H1 (cell line): Measurements from ENCODE around the gene SERINC5. TPM values are rescaled to one million over a fixed set of nuclear protein-coding genes. Genes with fewer than 3 reads are reported as not detected.
A peak's percentile ranks its signal among the peaks of the same experiment; 100 is the strongest.

Source experiments
- CTCF ChIA-PET: fragments of 300-600 bp; sonication (Branson Sonifier 250); formaldehyde crosslinking; loops from one replicate; lab custom pipeline; 2021; ENCODE audit not compliant: partially characterized antibody; lab: Charles Lee
- POLR2A ChIA-PET: fragments of 300-600 bp; sonication (Branson Sonifier 250); formaldehyde crosslinking; loops from one replicate; lab custom pipeline; 2021; ENCODE audit warnings: inconsistent platforms; ENCODE audit not compliant: partially characterized antibody; lab: Charles Lee
- DNase-seq, 2 experiments: peaks; one replicate each; pipeline versions ENCODE4 v3.0.0 to v3.0.0-alpha.2; 2010 to 2022; ENCODE audit warnings: low spot score in 2 of 2, low read depth in 1 of 2, mixed read lengths in 1 of 2
- FAIRE-seq: peaks from 2 replicates; lab custom pipeline; 2011; peaks lifted over from hg19 to GRCh38; lab: Jason Lieb, UNC
- H2AFZ ChIP-seq: 2 replicates; pipeline ENCODE4 v1.8.1; 2012; ENCODE audit warnings: low read length, inconsistent platforms
- H2AK5ac ChIP-seq: 2 replicates; pipeline ENCODE4 v1.6.1; 2013; ENCODE audit warnings: low read depth, low read length
- H2BK120ac ChIP-seq: replicated peaks from 2 replicates; pipeline ENCODE3; 2013; ENCODE audit warnings: low read depth, low read length, inconsistent platforms
- H2BK12ac ChIP-seq: 2 replicates; pipeline ENCODE4 v1.6.1; 2013; ENCODE audit warnings: low read depth, low read length
- H2BK15ac ChIP-seq: 2 replicates; pipeline ENCODE4 v1.6.1; 2013; ENCODE audit warnings: low read length
- H2BK20ac ChIP-seq: 2 replicates; pipeline ENCODE4 v1.6.1; 2013; ENCODE audit warnings: low read length
- H2BK5ac ChIP-seq: 2 replicates; pipeline ENCODE4 v1.6.1; 2013; ENCODE audit warnings: low read depth, low read length
- H3K14ac ChIP-seq: 2 replicates; pipeline ENCODE4 v1.6.1; 2013; ENCODE audit warnings: inconsistent platforms; ENCODE audit not compliant: insufficient read length
- H3K18ac ChIP-seq: 2 replicates; pipeline ENCODE4 v1.6.1; 2013; ENCODE audit warnings: low read length; ENCODE audit errors: extremely low read depth
- H3K23ac ChIP-seq: 2 replicates; pipeline ENCODE4 v1.6.1; 2013; ENCODE audit warnings: inconsistent platforms; ENCODE audit not compliant: insufficient read length
- H3K23me2 ChIP-seq: 2 replicates; pipeline ENCODE4 v1.6.1; 2013; ENCODE audit warnings: low read depth, low read length
- H3K27ac ChIP-seq: 2 replicates; pipeline ENCODE4 v1.6.1; 2011; ENCODE audit warnings: low read depth, low read length, inconsistent platforms
- H3K27me3 ChIP-seq, 4 experiments: replicated peaks in 1 of 4; 1 replicate in 1 of 4; 2 replicates in 3 of 4; pipeline versions ENCODE4 v1.6.1 to v1.8.1; 2011 to 2013; ENCODE audit warnings: low read length in 3 of 4, mild to moderate bottlenecking in 3 of 4, inconsistent platforms in 2 of 4, mixed read lengths in 2 of 4, moderate library complexity in 1 of 4; ENCODE audit not compliant: control insufficient read depth in 3 of 4, insufficient read depth in 3 of 4; ENCODE audit errors: extremely low read depth in 1 of 4
- H3K36me3 ChIP-seq, 4 experiments: 2 replicates each; pipeline versions ENCODE4 v1.6.1 to v1.8.1; 2011 to 2013; ENCODE audit warnings: mild to moderate bottlenecking in 4 of 4, low read length in 3 of 4, moderate library complexity in 2 of 4, control low read depth in 1 of 4, inconsistent platforms in 1 of 4; ENCODE audit not compliant: insufficient read depth in 4 of 4, control insufficient read depth in 2 of 4
- H3K4ac ChIP-seq: replicated peaks from 2 replicates; pipeline ENCODE3; 2013; ENCODE audit warnings: low read length, low read depth, mixed read lengths, inconsistent platforms; ENCODE audit not compliant: insufficient read length
- H3K4me1 ChIP-seq, 4 experiments: replicated peaks in 1 of 4; 1 replicate in 1 of 4; 2 replicates in 3 of 4; pipeline versions ENCODE4 v1.6.1 to v1.8.1; 2011 to 2013; ENCODE audit warnings: low read length in 3 of 4, inconsistent platforms in 2 of 4, mixed read lengths in 1 of 4; ENCODE audit not compliant: insufficient read depth in 4 of 4, control insufficient read depth in 3 of 4
- H3K4me2 ChIP-seq, 2 experiments: 2 replicates each; pipeline versions ENCODE4 v1.6.1 to v1.8.1; 2011 to 2013; ENCODE audit warnings: low read depth in 2 of 2, low read length in 2 of 2, control low read depth in 1 of 2, inconsistent platforms in 1 of 2, mild to moderate bottlenecking in 1 of 2; ENCODE audit not compliant: insufficient read depth in 1 of 2
- H3K4me3 ChIP-seq, 4 experiments: fragments of 200-600, 300-600 bp in 1 of 4; sonication (generic), shearing (Covaris generic), sonication (Bioruptor Twin) in 1 of 4; 2 replicates each; pipeline versions ENCODE4 v1.5.1 to v1.8.1; 2011 to 2016; ENCODE audit warnings: low read length in 4 of 4, low read depth in 3 of 4, control low read depth in 2 of 4, inconsistent platforms in 2 of 4, mild to moderate bottlenecking in 2 of 4, mixed read lengths in 1 of 4, moderate library complexity in 1 of 4; ENCODE audit not compliant: insufficient read depth in 2 of 4; ENCODE audit errors: extremely low read depth in 1 of 4
- H3K56ac ChIP-seq: replicated peaks from 2 replicates; pipeline ENCODE3; 2013; ENCODE audit warnings: low read depth, mild to moderate bottlenecking, mixed read lengths, low read length, inconsistent platforms; ENCODE audit not compliant: insufficient read length
- H3K79me1 ChIP-seq: 2 replicates; pipeline ENCODE4 v1.6.1; 2013; ENCODE audit warnings: low read depth, low read length, control low read depth
- H3K79me2 ChIP-seq, 2 experiments: 2 replicates each; pipeline versions ENCODE4 v1.6.1 to v1.8.1; 2012 to 2013; ENCODE audit warnings: low read length in 2 of 2, mild to moderate bottlenecking in 2 of 2, inconsistent platforms in 1 of 2; ENCODE audit not compliant: insufficient read depth in 2 of 2, control insufficient read depth in 1 of 2
- H3K9ac ChIP-seq, 4 experiments: replicated peaks in 1 of 4; 1 replicate in 1 of 4; 2 replicates in 3 of 4; pipeline versions ENCODE4 v1.6.1 to v1.8.1; 2011 to 2013; ENCODE audit warnings: low read depth in 3 of 4, low read length in 3 of 4, control low read depth in 2 of 4, mild to moderate bottlenecking in 2 of 4, moderate library complexity in 2 of 4, inconsistent platforms in 1 of 4; ENCODE audit errors: extremely low read depth in 1 of 4
- H3K9me3 ChIP-seq, 2 experiments: 2 replicates each; pipeline versions ENCODE4 v1.6.1 to v1.8.1; 2012 to 2013; ENCODE audit warnings: mild to moderate bottlenecking in 2 of 2, moderate library complexity in 2 of 2, control low read depth in 1 of 2, inconsistent platforms in 1 of 2, low read depth in 1 of 2, low read length in 1 of 2, mixed read lengths in 1 of 2; ENCODE audit not compliant: insufficient read depth in 2 of 2
- H4K20me1 ChIP-seq, 2 experiments: replicated peaks in 1 of 2; 2 replicates each; pipeline versions ENCODE3 to v1.8.1; 2011 to 2013; ENCODE audit warnings: inconsistent platforms in 2 of 2, low read length in 2 of 2, mild to moderate bottlenecking in 1 of 2; ENCODE audit not compliant: insufficient read depth in 2 of 2, control insufficient read depth in 1 of 2
- H4K5ac ChIP-seq: 2 replicates; pipeline ENCODE4 v1.6.1; 2013; ENCODE audit warnings: low read length, low read depth, mixed read lengths, inconsistent platforms; ENCODE audit not compliant: insufficient read length
- H4K8ac ChIP-seq: 2 replicates; pipeline ENCODE4 v1.8.0; 2013; ENCODE audit warnings: mild to moderate bottlenecking, moderate library complexity, low read length, inconsistent platforms; ENCODE audit not compliant: insufficient read depth; ENCODE audit errors: extremely low read depth
- H4K91ac ChIP-seq: replicated peaks from 2 replicates; pipeline ENCODE3; 2013; ENCODE audit warnings: low read length, mixed read lengths, inconsistent platforms; ENCODE audit not compliant: insufficient read length
- ASH2L ChIP-seq: fragments of 200-600, 300-600 bp; sonication (generic); IDR thresholded peaks from one replicate; pipeline ENCODE4 v1.7.1; 2017; ENCODE audit warnings: low read length
- BRCA1 ChIP-seq: IDR thresholded peaks from 2 replicates; pipeline ENCODE4 v1.6.1; 2012; ENCODE audit warnings: low read depth, low read length, improper control_type of control experiment
- E2F6 ChIP-seq: IDR thresholded peaks from 2 replicates; pipeline ENCODE4 v1.6.1; 2012; ENCODE audit warnings: inconsistent platforms
- FOSL1 ChIP-seq: IDR thresholded peaks from 2 replicates; pipeline ENCODE4 v1.6.1; 2011; ENCODE audit warnings: mild to moderate bottlenecking, low read depth, low read length, moderate library complexity; ENCODE audit not compliant: insufficient read depth
- HDAC6 ChIP-seq: IDR thresholded peaks from one replicate; pipeline ENCODE4 v1.7.1; 2012; ENCODE audit warnings: low read depth, mild to moderate bottlenecking, inconsistent platforms, low read length, moderate library complexity
- KDM5A ChIP-seq: fragments of 200-600 bp; IDR thresholded peaks from 2 replicates; pipeline ENCODE4 v1.7.1; 2012; ENCODE audit warnings: mild to moderate bottlenecking, low read length, inconsistent platforms, mixed read lengths
- RBBP5 ChIP-seq: IDR thresholded peaks from 2 replicates; pipeline ENCODE4 v1.7.1; 2012; ENCODE audit warnings: low read depth, mild to moderate bottlenecking, inconsistent platforms, low read length, moderate library complexity, borderline replicate concordance
- RNF2 ChIP-seq: fragments of 200-900, 300-1000 bp; sonication (generic); IDR thresholded peaks from 2 replicates; pipeline ENCODE4 v1.7.1; 2016; ENCODE audit warnings: borderline replicate concordance, low read depth, mild to moderate bottlenecking, antibody characterized with exemption, low read length; ENCODE audit not compliant: poor library complexity, severe bottlenecking; ENCODE audit errors: missing control alignments
- SIN3A ChIP-seq, 2 experiments: IDR thresholded peaks in 1 of 2; conservative IDR thresholded peaks in 1 of 2; 2 replicates each; pipeline ENCODE4 v1.6.1; 2011 to 2012; ENCODE audit warnings: low read length in 2 of 2, improper control_type of control experiment in 1 of 2, low read depth in 1 of 2, mild to moderate bottlenecking in 1 of 2
- TBP ChIP-seq: IDR thresholded peaks from 2 replicates; pipeline ENCODE4 v1.6.1; 2011; ENCODE audit warnings: low read depth, low read length, improper control_type of control experiment
- whole genome bisulfite sequencing, 2 experiments: shearing (Covaris generic) in 1 of 2; methylation state at CpG; one replicate each; pipeline versions ENCODE4 v1.1.6 to v1.1.7; 2013 to 2015; ENCODE audit warnings: low lambda C conversion rate in 2 of 2, mixed read lengths in 2 of 2, inconsistent platforms in 1 of 2, low coverage in 1 of 2, missing lambda C conversion rate in 1 of 2; ENCODE audit not compliant: insufficient replicate concordance in 2 of 2, insufficient coverage in 1 of 2, insufficient read length in 1 of 2; ENCODE audit errors: extremely low coverage in 1 of 2, missing lambda C conversion rate in 1 of 2; 5-methylcytosine and 5-hydroxymethylcytosine counted together
- polyA plus RNA-seq, 7 experiments: library from polyadenylated mRNA; depleted of rRNA in 3 of 7; stranded (reverse) in 5 of 7; unstranded in 2 of 7; fragments of >200 nt in 5 of 7; fragments of 200-250 nt in 2 of 7; gene quantifications; 1 replicate in 5 of 7; 2 replicates in 1 of 7; 4 replicates in 1 of 7; pipeline versions ENCODE4 v1.2.1 to v1.2.3, GENCODE V29; 2011 to 2013; ENCODE audit warnings: missing spikeins in 2 of 7, mixed read lengths in 2 of 7
- total RNA-seq: library from RNA; stranded (reverse); fragmentation: NEBNext Ultra II Directional; extraction: Animal tissue kit (Norgen Biotek cat#: 25700); gene quantifications from 2 replicates; pipeline ENCODE4 v1.2.1, GENCODE V29; 2021

Gene SERINC5
- total and polyA plus RNA-seq, 2 of the 8 experiments (the other 6 are each of a cell fraction or from before 2014, with no cell fraction given): 32.2 to 149 TPM

GRCh38 chr5:80198920-80199319 is 56.9 kb downstream of the SERINC5 start:
- 100% methylated on average over 3 of the region's 3 CpGs; no CpG with 5 or more reads in 1 of the 2 experiments for WGBS, 2 experiments
- no peaks in the 10 kb centered on the region for H3K27me3 ChIP-seq
- no peak overlapping the region; the same call in 1 of the 2 replicates for H2AK5ac ChIP-seq
- no peak overlapping the region for H3K4me3 ChIP-seq
- POLR2A ChIA-PET: no interaction called here
- no peak overlapping the region for H3K56ac ChIP-seq
- no peak for FAIRE-seq
- H3K36me3 ChIP-seq: peaks cover 4 to 27% (median 14%) of the 10 kb centered on the region in 4 experiments; a peak in 7 of 8 replicates
- TF ChIP-seq RBBP5 (no peak), ASH2L (no peak), SIN3A (conservative IDR thresholded peaks at IDR 0.05 in 1 of 2, IDR thresholded peaks at IDR 0.05 in 1 of 2; ENCODE audit: low read depth in 1 of 2, low read length in 2 of 2) (no peak), BRCA1 (no peak), E2F6 (no peak), HDAC6 (no peak), KDM5A (no peak), TBP (no peak), RNF2 (no peak), FOSL1 (no peak)
- no peak overlapping the region for H2BK20ac ChIP-seq
- H3K23me2 ChIP-seq: no peaks in the 10 kb centered on the region
- no peak overlapping the region for H2BK15ac ChIP-seq
- no peak overlapping the region for H3K18ac ChIP-seq
- CTCF ChIA-PET: interaction anchor here (1.2 kb wide), 1 partner anchor 115 kb away, joined by 3 read pairs; no protein-coding TSS in a partner anchor
- peaks cover under 1 to 9% (median 6%) of the 10 kb centered on the region in 4 experiments; a peak in 6 of 7 replicates for H3K4me1 ChIP-seq
- H4K5ac ChIP-seq: no peak overlapping the region
- no peak overlapping the region for H2BK120ac ChIP-seq
- no peak for DNase-seq
- no peak overlapping the region; the same call in 1 of the 2 replicates for H3K27ac ChIP-seq
- peaks cover 2 to 81% of the 10 kb centered on the region in 2 experiments for H3K79me2 ChIP-seq
- no peak overlapping the region for H3K23ac ChIP-seq
- H3K14ac ChIP-seq: no peak overlapping the region
- H3K79me1 ChIP-seq: peaks cover 13% of the 10 kb centered on the region
- H2BK5ac ChIP-seq: 0 out of 2 replicates have a peak overlapping the region, but pooled peaks have one; percentile 15
- H2BK12ac ChIP-seq: no peak overlapping the region
- H3K9me3 ChIP-seq: no peaks in the 10 kb centered on the region
- H4K8ac ChIP-seq: no peak overlapping the region
- H2AFZ ChIP-seq: no peak overlapping the region
- H3K4ac ChIP-seq: no peak overlapping the region
- H3K4me2 ChIP-seq: no peak overlapping the region
- no peak overlapping the region for H4K91ac ChIP-seq
- H4K20me1 ChIP-seq: peaks cover 1 to 2% of the 10 kb centered on the region in 2 experiments
- H3K9ac ChIP-seq: no peak overlapping the region; a peak in 1 of 7 replicates
